HepG2 (cell line): Measurements from ENCODE around the gene PRRT1B. TPM values are rescaled to one million over a fixed set of nuclear protein-coding genes. Genes with fewer than 3 reads are reported as not detected.

ENCODE experiments used
- IKZF4 ChIP-seq: sonication (generic); formaldehyde crosslinking; IDR thresholded peaks from 2 replicates; pipeline ENCODE4 v1.5.1; 2020; ENCODE audit warnings: borderline replicate concordance, mild to moderate bottlenecking, low read depth, missing genetic modification reagents; ENCODE audit errors: not compliant biosample characterization
- NR2C2 ChIP-seq: sonication (generic); formaldehyde crosslinking; IDR thresholded peaks from 2 replicates; pipeline ENCODE4 v1.4.0; 2020; ENCODE audit warnings: missing genetic modification reagents, mild to moderate bottlenecking, moderate library complexity, borderline replicate concordance
- PREB ChIP-seq: sonication (generic); formaldehyde crosslinking; IDR thresholded peaks from 2 replicates; pipeline ENCODE4 v1.4.0; 2020; ENCODE audit warnings: missing genetic modification reagents
- YY1 ChIP-seq: IDR thresholded peaks from 2 replicates; pipeline ENCODE4 v1.6.1; 2011; ENCODE audit warnings: low read length, low read depth, moderate library complexity, mild to moderate bottlenecking; ENCODE audit not compliant: insufficient read depth, insufficient replicate concordance
- ZBTB38 ChIP-seq: sonication (generic); formaldehyde crosslinking; IDR thresholded peaks from 2 replicates; pipeline ENCODE4 v1.5.1; 2020; ENCODE audit warnings: mild to moderate bottlenecking, missing genetic modification reagents
- ZNF362 ChIP-seq: sonication (generic); formaldehyde crosslinking; IDR thresholded peaks from 2 replicates; pipeline ENCODE4 v1.4.0; 2020; ENCODE audit warnings: missing genetic modification reagents, mild to moderate bottlenecking, borderline replicate concordance
- ZNF556 ChIP-seq: sonication (generic); formaldehyde crosslinking; IDR thresholded peaks from 2 replicates; pipeline ENCODE4 v1.4.0; 2020; ENCODE audit warnings: mild to moderate bottlenecking, missing genetic modification reagents, borderline replicate concordance
- polyA plus RNA-seq, 8 experiments: library from polyadenylated mRNA; depleted of rRNA in 3 of 8; stranded (reverse) in 7 of 8; unstranded in 1 of 8; fragments of >200 nt; fragmentation: Illumina TruSeq in 4 of 8; extraction: Trizol in 4 of 8; gene quantifications; 2 replicates each; pipeline versions ENCODE4 v1.2.1 to v1.2.3, GENCODE V29; 2011 to 2016; ENCODE audit warnings: low read depth in 4 of 8, missing spikeins in 1 of 8, mixed read lengths in 1 of 8; ENCODE audit not compliant: insufficient read depth in 1 of 8
- total RNA-seq, 5 experiments: library from RNA; depleted of rRNA; stranded (reverse); fragments of >200 nt; fragmentation: Illumina TruSeq; extraction: Trizol; gene quantifications; 2 replicates each; pipeline ENCODE4 v1.2.3, GENCODE V29; 2016; ENCODE audit warnings: low read depth in 1 of 5

PRRT1B gene
- total and polyA plus RNA-seq, 2 of the 13 experiments (the other 11 are each of a cell fraction or from before 2014, with no cell fraction given), result not detected

GRCh38 chr9:131605770-131606590 lies 60.7 kb downstream of the PRRT1B start (continued):
- TF ChIP-seq ZNF362 (CRISPR knock-in tag) (peak; percentile 32; the same call in 1 of the 2 replicates), ZNF556 (CRISPR knock-in tag) (0 out of 2 replicates have a peak, but pooled peaks have one; percentile 55), PREB (CRISPR knock-in tag) (no peak), YY1 (peak; percentile 77), ZBTB38 (CRISPR knock-in tag) (peak; percentile 79), NR2C2 (CRISPR knock-in tag) (no peak), IKZF4 (no peak)
